GM19351 (cell line): Measurements from ENCODE around the gene IGFALS.

Experiments used
- ATAC-seq: cut with Tn5 transposase; IDR thresholded peaks from one replicate; pipeline ENCODE4 v1.9.1; 2021; ENCODE audit warnings: mild to moderate bottlenecking, moderate library complexity; ENCODE audit not compliant: unreplicated experiment

Gene IGFALS

DNA sequence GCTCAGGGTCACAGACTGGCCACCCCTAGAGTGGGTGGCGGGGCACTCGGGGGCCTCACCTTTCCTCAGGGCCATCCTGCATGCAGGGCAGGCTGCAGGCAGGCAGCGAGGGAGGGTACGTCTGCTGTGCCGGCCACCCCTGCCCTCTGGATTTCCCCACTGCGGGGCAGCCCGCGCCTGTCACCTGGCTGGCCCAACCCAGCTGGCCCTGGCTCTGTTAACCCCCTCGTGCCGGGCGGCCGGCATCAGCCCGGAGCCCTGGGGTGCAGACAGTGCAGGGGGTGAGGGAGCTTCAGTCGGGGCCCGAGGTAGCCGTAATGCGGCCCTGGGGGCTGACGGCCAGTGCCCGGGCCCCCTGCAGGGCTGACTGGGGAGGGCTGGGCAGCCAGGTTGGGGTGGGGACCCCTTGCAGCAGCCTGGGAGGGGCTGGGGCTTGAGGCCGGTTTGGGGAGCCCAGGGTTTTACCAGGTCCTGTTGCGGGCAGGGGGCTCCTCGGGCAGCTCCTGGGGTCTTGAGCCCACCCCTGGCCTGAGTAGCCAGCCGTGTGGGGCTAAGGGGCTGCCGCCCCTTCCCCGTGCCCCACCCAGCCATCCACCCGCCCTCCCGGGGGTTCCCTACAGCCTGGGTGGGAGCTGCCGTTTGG lies at the start of gene IGFALS:
Gene IGFALS, minus strand, starts transcription at position 128 of the 643 bp plus-strand sequence. Its CDS starts 53 bp downstream, at position 75.
- ATAC-seq: no peak

DNA sequence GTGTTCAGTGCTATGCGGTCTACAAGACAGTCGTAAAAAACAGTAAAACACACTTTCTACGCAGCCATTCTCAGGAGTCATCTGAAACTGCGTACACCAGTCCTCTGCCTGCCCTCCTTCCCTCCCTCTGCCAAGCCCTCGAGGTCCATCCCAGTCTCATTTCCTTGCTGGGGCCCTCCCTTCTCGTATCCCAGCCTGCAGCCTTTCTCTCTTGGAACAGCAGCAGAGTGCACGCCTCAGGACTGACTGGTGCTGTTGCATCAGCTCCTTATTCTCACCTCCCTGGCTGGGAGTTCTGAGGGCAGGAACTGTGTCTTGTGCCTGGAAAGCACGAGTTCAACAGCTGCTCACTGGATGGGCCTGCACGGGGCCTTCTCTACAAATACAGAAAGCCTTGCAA lies 46.0 kb upstream of the IGFALS start:
- no peak for ATAC-seq

GRCh38 chr16:1834096-1834495 lies 40.6 kb upstream of the IGFALS start:
- no peak for ATAC-seq

GRCh38 chr16:1832838-1833454 lies 39.4 kb upstream of the IGFALS start:
- no peak for ATAC-seq

DNA sequence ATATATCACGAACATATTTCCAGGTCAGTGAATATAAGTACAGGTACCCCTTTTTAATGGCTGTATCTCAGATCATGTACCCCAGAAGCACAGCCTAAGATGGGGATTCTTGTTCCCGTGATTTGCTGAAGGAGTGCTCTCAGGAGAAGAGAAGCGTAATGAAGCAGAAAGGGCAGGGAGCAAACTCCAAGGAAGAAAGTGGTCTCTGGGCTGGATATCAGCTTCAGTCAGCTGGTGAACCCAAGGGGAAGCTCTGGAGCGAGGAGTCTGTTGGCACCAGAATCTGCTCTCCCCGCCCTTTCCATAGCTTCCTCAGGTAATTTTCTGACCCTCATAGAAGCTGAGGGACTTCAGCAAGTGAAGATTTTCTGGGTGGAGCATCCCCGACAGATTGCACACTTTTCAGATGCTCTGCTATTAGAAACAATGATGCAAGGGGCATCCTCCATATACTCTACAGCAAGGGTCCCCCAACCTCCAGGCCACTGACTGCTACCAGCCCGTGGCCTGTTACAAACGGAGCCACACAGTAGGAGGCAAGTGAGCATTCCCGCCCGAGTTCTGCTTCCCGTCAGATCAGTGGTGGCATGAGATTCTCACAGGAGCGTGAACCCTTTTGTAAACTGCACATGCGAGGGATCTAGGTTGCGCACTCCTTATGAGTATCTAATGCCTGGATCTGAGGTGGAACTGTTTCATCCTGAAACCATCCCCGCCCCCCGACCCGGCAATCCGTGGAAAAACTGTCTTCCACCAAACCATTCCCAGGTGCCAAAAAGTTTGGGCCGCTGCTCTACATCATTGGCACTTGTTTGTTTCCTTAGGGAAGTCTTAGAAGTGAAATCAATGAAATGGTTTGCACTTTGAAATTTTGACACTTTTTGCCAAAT lies 37.9 kb upstream of the IGFALS start:
- no peak for ATAC-seq

- ATAC-seq: no peak
Measured at GRCh38 chr16:1830213-1830612, 36.7 kb upstream of the IGFALS start.

DNA sequence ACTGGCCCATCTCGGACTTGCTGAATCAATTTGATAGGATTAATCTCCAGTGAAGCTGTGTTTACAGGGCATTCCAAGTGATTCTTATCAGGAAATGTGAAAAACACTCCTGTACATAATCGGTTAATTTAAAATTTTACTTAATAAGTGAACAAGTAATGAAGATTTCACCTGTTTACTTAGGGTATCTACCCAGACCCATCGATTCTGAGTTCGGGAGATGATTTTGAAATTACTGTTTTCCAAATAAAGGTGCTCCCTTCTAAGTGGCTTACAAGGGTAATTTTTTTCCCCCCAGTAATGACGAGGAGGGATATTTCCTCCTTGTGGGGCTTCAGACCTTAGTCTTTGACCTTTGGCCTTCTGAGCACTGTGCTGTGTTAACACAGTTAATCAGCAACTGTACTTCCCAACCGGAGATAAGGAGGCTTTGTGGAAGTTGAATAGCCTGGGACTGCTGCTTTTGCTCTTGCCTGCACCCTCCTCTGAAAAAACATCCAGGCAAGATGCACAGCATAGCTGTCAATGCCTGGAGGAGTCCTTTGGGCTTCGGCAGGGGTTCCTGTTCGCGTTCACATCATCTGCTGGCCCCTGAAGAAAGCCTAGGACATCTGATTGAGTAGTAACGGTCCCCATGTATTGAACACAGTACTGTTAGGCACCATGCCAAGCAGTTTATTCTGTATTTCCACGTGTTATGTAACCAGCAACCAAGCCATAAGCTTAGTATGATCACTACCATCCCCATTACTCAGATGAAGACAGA lies 35.3 kb upstream of the IGFALS start:
- no peak for ATAC-seq

GRCh38 chr16:1826691-1827573 lies 33.4 kb upstream of the IGFALS start, which contains the start of the genes FAHD1 and HAGH:
Gene FAHD1 (plus strand): TSS chr16:1827206. CDS start chr16:1827239, 33 bp downstream.
Gene HAGH (minus strand): TSS chr16:1826825. CDS start chr16:1826787, 38 bp downstream.
- ATAC-seq: peak; percentile 77

GRCh38 chr16:1825864-1826690 lies 32.6 kb upstream of the IGFALS start:
- ATAC-seq: peak; percentile 56

- ATAC-seq: no peak
Measured at GRCh38 chr16:1825381-1825863, 31.9 kb upstream of the IGFALS start.

GRCh38 chr16:1823821-1824220 lies 30.3 kb upstream of the IGFALS start:
- ATAC-seq: no peak

DNA sequence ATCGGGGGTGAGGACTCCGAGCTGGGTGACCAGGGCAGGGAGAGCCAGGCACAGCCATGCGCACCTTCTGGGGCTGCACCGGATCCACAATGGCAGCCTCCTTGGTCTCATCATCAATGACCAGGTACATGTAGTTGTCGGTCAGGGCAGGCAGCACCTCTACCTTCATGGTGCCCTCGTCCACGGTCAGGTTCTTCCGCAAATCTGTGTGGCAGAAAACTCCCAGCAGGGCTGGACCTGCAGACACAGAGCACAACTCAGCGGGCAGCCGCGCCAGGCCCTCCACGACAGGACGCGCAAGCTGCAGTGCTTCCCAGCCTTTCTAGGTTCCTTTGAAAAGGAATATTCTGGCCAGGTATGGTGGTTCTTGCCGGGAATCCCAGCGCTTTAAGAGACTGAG lies 29.3 kb upstream of the IGFALS start:
- ATAC-seq: no peak

DNA sequence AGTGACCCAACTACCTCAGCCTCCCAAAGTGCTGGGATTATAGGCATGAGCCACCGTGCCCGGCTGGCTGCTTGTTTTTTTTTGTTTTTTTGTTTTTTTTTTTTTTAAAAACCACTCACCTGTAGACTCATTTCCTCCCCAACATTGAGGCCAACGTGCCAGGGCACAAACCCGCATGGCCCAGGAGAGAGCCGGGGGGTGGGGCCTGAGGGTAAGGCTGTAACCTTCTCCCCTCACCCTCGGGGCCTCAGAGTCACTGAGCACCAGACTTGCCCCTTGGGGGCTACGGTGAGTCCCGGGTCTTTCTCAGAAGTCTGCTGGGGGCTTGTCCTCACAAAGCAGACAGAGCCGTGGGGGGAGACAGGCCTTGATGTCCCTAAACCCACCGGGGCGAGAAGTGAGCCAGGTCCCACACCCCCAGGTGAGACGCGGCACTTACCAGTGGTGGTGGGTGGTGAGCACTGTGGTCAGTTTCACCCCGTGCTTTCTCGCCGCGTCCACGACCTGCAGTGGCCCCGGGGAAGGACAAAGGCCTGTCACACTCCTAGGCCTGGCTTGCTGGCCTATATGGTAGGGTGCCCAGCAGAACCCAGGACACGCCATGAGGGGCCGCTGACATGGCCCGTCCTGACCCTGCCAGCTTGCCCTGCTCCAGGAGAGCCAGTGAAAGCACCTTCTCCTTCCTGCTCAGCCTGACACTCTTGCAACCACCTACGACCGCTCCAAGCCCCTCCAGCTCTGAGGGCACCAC lies 28.5 kb upstream of the IGFALS start:
- no peak for ATAC-seq

GRCh38 chr16:1820946-1821290 lies 27.4 kb upstream of the IGFALS start:
- no peak for ATAC-seq

DNA sequence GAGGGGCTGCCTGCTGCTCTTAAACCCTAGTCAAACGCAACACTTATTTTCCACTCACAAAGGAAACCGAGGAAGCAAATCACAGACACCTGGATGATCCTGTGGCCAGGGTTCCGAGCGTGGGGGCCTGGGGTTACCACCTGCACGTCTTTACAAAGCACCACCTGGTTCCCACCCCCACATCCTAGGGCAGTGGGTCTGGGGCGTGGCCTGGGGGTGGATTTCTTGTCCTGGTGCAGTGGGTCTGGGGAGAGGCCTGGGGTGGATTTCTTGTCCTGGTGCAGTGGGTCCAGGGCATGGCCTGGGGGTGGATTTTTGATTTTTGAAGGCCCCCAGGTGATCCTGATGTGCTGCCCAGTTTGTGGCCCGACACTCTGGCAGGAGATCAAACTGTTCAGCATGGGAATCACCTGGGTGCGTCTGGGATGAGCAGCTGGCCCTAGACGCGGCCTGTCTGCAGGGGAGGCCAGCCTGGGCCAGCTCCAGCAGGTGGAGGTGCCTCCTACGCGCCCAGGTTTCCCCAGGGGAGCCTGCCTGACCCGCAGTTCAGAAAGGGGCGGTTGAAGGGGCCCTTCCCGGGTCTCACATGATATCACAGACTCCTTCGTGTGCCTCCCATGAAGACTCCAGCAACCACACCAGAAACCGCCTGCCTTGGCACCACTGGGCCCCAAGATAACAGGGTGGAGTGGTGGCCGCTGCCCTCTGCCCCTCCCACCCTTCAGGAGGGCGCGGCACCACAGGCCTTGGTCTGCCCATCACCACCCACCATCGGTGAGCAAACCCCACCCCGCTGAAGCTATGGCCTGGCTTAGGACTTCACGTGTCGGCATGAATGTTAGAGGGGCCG lies 26.8 kb upstream of the IGFALS start:
- ATAC-seq: no peak

DNA sequence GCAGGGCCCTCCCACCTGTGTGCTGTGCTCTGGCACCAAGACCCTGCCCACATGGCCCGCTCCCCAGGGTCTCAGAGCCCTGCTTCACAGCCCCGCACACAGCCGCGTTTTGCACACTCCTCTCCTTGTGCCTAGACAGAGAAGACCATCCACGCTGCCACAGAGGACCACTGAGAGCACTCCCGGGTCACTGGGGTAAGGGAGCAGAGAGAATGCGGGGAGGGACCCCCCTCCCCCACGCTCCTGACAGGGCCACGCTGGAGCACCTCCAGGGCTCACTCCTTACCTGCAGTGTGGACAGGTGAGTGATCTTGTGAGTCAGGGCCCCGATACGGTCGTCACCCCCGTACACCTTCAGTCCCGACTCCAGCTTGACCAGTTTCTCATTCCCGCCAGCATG lies 26.1 kb upstream of the IGFALS start:
- no peak for ATAC-seq

DNA sequence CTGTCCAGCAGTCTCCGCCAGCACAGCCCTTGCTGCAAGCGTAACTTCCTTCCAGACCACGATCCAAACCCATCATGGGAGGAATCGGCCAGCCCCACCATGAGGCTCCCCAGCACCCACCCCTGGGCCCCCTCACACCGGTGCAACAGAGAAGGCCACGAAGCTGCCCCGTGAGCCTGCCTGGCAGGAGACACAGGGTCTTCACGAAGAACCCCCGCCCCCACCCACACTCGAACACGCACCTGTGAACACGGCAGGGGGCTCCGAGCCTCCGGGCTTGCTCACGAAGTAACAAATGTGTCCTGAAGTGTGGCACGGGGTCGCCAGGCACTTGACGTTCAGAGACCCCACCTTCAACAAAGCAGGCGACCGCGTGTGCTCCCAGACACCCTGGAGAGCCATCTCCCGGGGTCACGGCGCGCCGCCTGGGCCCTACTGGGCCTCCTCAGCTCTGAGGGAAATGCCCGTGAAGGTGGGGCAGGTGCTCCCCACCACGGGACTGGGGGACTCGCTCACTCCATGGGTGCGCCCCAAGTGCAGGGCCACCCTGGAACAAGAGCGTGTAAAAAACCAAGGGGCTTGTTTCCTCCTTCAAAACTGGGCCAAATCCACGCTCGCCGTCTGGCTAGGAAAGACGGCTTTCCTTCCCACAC lies 25.5 kb upstream of the IGFALS start:
- no peak for ATAC-seq
